Non-pigmented ciliary epithelial cell (primary cell): ENCODE data around the gene STK16.
"Not testable (repeated sequence)": the region's sequence is repeated elsewhere in the genome, so short reads cannot be mapped to it uniquely, and the experiment has no call there.

Experiments
- DNase-seq: peaks from one replicate; pipeline ENCODE4 v3.0.0-alpha.2; 2010; ENCODE audit warnings: low read depth

STK16 gene

GRCh38 chr2:219271021-219271420 is 25.7 kb downstream of the STK16 start:
- DNase-seq: no peak

DNA sequence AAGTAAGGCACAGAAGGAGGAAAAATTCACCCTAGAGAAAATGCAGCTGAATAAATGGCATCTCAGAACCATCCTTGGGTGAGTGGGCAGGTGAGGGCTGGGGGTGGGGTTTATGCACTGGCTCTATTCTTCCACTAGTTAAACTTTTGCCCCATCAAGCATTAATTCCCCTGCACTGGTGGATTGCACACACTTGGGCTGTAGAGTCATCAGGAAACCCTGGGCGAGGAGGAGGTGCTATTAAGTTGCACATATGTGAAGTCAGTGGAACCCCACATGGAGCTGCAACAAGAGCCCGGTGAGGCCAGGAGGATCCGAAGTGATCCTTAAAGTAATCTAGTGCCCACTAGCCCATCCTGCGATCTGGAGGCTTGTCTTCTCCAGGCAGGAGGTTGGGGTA is 27.1 kb downstream of the STK16 start:
- DNase-seq: no peak

DNA sequence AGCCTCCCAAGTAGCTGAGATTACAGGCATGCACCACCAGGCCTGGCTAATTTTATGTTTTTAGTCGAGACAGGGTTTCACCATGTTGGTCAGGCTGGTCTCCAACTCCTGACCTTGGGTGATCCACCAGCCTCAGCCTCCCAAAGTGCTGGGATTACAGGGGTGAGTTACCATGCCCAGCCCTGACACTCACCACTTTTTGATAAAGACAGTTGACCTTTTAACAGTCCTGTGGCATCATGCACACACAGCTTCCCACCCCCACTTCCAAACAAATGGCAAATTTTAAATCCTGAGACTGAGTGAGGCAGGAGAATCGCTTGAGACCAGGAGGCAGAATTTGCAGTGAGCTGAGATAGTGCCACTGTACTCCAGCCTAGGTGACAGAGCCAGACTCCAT is 27.7 kb downstream of the STK16 start:
- DNase-seq: no peak

GRCh38 chr2:219273937-219274336 is 28.7 kb downstream of the STK16 start:
- DNase-seq: no peak

- no peak for DNase-seq
Observed at GRCh38 chr2:219274361-219274921, 29.2 kb downstream of the STK16 start.

GRCh38 chr2:219277703-219278654 is 32.7 kb downstream of the STK16 start:
- DNase-seq: no peak

DNA sequence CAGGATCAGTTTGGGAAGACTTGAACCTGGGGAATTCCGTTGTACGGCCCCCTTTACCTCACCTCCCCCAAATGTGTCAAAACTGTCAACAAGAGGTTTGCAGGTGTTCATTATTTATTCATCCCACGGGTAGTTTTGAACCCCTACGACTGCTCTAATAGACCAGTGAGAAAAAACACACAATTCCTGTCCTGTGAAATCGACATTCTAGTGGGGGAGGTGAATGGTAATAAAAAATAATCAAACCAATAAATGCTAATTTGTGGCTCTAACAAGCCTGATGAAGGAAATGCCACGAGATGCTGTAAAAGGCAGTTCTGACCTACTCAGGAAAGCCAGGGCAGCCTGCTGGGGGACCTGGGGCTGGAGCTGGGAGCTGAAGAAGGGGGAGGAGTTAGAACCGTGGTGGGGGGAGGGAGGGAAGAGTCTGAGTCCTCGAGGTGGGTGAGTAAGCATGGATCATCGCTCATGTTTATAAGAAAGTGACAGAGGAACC is 33.4 kb downstream of the STK16 start:
- peak; percentile 95 for DNase-seq

DNA sequence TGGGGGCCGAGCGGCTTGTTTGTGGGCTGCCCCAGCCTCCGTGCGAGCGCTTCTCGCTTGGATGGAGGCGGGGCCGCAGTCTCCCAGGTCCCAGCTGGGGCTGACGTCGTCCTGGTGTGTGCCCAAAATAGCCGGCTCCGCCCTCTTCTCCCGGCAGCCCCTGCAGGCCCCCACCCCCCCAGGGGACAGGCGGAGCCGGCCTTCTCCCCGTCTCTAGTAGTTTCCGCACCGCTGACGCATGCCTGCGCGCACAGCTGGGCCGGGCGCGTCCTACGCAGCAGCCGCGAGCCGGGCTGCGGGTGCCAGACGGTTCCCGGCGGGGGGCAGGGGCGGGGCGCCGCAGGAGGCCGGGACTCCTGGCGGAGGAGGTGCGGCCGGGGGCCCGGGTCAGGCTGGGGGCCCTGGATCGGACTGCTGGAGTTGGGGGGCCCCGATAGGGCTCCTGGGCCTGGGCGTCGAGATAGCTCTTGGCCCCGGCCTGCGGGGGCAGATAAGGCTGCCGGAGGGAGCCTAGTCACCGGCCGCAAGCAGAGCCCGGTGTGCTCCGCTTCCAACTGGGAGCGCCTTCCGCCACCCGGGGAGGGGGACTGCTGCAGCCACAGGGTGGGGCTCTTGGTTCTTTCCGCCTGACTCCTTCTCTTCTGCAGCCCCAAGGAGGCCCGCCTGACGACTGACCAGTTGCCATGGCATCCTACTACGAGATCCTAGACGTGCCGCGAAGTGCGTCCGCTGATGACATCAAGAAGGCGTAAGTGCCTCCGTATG is 34.1 kb downstream of the STK16 start, which contains the start of gene DNAJB2:
DNAJB2 (plus strand) TSS at position 216 of the 765 bp plus-strand sequence; CDS start at position 684, 468 bp downstream.
- DNase-seq: peak; percentile 76

DNA sequence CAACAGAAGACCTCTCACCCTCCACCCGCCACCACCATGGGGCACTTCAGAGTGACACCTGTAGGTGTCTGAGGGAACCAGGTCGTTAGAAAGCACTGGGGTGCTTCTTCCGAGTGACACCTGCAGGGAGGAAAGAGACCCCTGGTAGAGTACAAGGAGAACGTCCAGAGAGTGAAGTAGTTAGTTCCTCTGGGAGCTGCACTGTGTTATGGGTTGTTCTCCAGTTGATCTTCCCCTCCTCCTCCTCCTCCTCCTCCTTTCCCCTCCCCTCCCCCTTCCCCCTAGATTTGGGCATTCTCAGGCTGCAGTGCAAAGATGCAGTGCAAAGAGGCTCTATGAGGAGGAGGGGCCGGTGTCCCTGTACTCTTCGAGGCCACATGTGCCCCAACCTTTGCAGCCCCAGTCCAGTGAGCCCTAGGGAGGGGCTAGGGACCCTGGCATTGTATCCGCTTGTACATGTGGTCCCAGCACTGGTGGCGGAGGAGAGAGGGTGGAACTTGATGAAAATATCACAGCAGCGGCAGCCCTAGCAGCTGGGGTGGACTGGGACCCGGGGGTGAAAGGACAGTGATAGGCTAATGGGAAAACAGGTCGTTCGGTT is 34.7 kb downstream of the STK16 start:
- no peak for DNase-seq

- no peak for DNase-seq
Observed at GRCh38 chr2:219280651-219281050, 35.4 kb downstream of the STK16 start.

DNA sequence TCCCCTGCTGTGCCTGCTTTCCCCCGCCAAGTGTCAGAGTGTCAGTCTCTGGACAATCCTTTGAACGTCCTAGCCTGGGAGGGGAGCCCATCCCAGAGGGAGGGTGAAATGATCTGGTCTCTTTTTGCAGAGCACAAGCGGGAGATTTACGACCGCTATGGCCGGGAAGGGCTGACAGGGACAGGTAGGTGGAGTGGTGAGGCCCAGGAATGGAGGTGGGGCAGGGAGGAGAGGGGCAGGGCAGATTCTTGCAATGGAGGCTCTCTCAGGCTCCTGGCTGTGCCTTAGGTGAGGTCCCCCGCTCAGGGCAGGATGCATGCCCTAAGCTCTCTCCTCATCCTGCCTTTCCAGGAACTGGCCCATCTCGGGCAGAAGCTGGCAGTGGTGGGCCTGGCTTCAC is 36.3 kb downstream of the STK16 start:
- no peak for DNase-seq

DNA sequence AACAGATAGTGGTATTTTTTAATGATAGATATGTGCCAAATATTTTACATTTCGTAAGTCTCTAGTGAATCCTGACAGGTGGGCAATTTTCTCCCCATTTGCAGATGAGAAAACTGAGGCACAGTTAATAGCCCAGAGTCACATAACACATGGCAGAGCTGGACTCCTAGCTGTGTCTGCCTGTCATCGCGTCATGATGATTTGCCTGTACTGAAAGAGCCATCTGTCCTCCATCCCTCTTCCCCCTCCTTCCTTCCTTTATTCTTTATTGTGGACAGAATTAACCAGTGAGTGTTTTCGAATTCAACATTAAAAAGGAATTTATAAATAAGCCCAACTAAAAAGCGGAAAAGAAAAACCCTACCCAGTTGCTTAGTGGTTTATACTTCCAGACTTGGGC is 37.1 kb downstream of the STK16 start:
- DNase-seq: no peak

DNA sequence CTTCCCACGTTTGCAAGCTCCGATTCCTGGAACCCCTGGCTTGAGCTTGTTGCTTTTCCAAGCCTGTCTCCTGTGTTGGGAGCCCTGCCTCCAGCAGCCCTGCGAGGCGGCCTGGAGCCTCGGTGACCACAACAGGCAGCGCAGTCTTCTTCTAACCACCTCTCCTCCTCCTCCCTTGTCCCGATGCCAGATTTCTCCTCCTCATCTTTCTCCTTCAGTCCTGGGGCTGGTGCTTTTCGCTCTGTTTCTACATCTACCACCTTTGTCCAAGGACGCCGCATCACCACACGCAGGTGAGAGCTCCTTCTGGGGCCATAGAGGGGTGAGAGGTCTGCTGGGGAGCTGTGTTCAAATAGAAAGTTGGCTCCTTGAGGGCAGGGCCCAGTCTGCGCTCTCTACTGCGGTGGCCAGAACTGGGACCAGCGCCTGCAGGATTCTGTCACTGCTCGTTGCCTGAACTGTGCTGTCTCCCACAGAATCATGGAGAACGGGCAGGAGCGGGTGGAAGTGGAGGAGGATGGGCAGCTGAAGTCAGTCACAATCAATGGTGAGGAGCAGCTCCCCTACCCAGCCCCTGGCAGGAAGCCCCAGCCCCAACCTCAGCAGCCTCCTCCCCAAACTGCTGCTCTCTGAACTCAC is 37.8 kb downstream of the STK16 start:
- no peak for DNase-seq

GRCh38 chr2:219284501-219285372 is 39.5 kb downstream of the STK16 start:
- DNase-seq: no peak

- DNase-seq: no peak
Observed at GRCh38 chr2:219285373-219285735, 40.1 kb downstream of the STK16 start.

DNA sequence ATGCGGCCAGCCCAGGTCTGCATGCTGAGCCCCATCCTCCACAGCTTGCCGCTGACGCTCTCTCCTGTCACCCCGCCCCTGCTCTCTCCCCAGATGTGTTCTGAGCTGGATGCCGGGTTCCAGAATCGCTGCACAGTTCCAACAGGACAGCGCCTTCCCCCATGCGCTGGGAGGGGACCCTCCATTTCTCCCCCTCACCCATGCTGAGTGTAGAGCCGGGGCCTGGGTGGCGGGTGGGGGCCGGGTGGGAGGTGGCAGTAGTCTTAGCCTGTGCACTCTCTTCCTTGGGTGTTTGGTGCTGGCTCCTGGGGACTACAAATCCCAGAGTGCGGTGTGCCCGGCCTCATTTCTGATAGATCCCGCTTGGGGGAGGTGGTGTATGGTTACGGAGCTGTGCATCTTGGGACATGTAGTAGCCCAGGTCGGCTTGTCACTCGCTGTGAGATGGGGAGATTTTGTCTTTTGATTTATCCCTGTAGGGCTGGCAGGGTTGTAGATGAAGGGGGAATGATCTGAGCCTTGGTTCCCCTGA is 40.7 kb downstream of the STK16 start:
- no peak for DNase-seq

DNA sequence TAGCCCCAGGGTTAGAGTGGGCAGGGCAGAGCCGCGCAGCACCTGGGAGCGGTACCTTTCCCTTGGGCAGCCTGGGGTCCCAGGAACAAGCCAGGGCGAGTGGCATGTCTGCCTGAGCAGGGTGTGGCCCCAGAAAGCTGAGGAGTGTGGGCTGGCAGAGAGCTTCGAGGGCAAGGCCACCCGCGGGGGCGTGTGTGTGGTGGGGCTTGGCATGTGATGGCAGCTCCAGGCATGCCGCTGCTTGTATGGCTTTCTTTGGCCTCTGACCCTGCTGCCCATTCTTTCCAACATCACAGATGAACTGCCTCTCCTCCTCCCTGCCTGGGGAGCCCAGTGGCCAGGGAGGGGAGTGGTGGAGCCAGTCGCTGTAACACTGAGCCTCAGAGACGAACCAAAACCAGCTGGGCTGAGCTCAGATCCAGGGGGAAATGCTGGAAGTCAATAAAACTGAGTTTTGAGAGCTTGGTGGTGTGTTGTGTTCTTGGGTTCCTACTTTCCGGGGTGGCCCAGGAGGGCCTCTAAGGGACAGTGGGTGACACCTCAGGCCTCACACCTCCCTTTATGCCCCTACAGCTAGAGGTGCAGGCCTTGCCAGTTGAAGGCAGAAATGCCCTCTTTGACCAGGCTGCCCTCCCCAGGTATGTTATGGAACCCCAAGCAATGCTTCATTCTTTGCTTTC is 41.3 kb downstream of the STK16 start:
- DNase-seq: no peak

GRCh38 chr2:219287116-219287440 is 41.8 kb downstream of the STK16 start:
- DNase-seq: not testable (repeated sequence)

DNA sequence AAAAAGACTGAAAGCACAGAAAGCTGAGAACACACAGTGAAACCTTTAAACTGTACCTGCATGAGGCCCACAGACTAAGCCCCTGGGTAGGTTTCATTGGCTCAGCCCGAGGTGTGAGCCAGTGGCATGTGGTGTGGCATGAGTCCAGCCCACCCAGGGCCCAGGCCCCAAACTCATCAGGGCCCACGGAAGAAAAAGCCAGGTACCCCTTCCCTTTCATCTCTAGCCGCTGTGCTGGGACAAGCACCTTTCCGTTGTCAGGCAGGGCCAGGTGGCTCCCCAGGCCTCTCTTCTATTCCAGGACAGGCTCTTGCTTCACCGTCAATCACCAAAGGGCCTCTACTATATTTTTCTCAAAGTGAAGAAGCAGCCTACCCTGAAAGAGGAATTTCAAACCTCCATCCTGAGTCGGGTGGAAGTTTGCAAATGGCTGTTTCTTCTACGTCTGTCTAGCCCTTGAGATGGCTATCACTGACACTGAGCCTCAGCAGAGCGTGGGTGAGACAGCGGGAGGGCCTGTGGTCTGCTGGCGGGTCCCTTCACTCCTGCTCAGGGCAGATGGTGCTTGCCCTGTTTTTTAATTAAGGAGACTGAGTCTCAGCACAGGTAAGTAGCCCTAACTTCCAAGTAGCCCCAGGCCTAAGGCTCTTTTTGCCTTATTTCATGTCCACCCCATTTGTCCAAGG is 42.4 kb downstream of the STK16 start:
- no peak for DNase-seq
